Upper lobe of left lung (tissue), 6 donors: ENCODE measurements around the gene BLOC1S3. TPM values are rescaled to one million over a fixed set of nuclear protein-coding genes. Genes with fewer than 3 reads are reported as not detected.

Source experiments
- ATAC-seq, 2 donors: fragments of 200-7000 bp; cut with Tn5 transposase; one replicate each; pipeline ENCODE4 v1.9.1; 2022; ENCODE audit warnings: mild to moderate bottlenecking in 2 of 2, moderate library complexity in 2 of 2; ENCODE audit not compliant: low FRiP score in 2 of 2
- DNase-seq, 2 donors: peaks; one replicate each; pipeline ENCODE4 v3.0.0-alpha.2; 2019 to 2020
- H3K27ac ChIP-seq, 4 donors: fragments of 200-600 bp; sonication (generic); one replicate each; pipeline ENCODE4 v1.5.1; 2016 to 2019
- H3K27me3 ChIP-seq, 4 donors: fragments of 200-600 bp; sonication (generic); one replicate each; pipeline ENCODE4 v1.5.1; 2017 to 2019
- H3K36me3 ChIP-seq, 4 donors: fragments of 200-600 bp; sonication (generic); one replicate each; pipeline ENCODE4 v1.5.1; 2016 to 2019
- H3K4me1 ChIP-seq, 4 donors: fragments of 200-600 bp; sonication (generic); one replicate each; pipeline ENCODE4 v1.5.1; 2018 to 2019
- H3K4me3 ChIP-seq, 4 donors: fragments of 200-600 bp; sonication (generic); one replicate each; pipeline ENCODE4 v1.5.1; 2017 to 2019; ENCODE audit warnings: mild to moderate bottlenecking in 2 of 4, moderate library complexity in 1 of 4
- H3K9me3 ChIP-seq, 4 donors: fragments of 200-600 bp; sonication (generic); one replicate each; pipeline ENCODE4 v1.5.1; 2018 to 2019
- CTCF ChIP-seq, 6 experiments: fragments of 450-650 bp in 4 of 6; fragments of 200-600 bp in 2 of 6; sonication (generic) in 2 of 6; IDR thresholded peaks; one replicate each; pipeline ENCODE4 v1.5.1; 2016 to 2019; ENCODE audit warnings: antibody characterized with exemption in 6 of 6
- EP300 ChIP-seq, 4 donors: sonication (generic); formaldehyde crosslinking; IDR thresholded peaks; one replicate each; pipeline ENCODE4 v1.5.1; 2017; ENCODE audit warnings: antibody characterized with exemption in 4 of 4, control low read depth in 2 of 4
- POLR2A ChIP-seq, 4 donors: fragments of 450-650 bp; IDR thresholded peaks; one replicate each; pipeline ENCODE4 v1.5.1; 2016 to 2017; ENCODE audit warnings: antibody characterized with exemption in 4 of 4, mild to moderate bottlenecking in 2 of 4
- POLR2AphosphoS5 ChIP-seq, 2 donors: sonication (generic); formaldehyde crosslinking; IDR thresholded peaks; one replicate each; pipeline ENCODE4 v1.5.1; 2017; ENCODE audit warnings: antibody characterized with exemption in 2 of 2
- WGBS, 2 donors: methylation state at CpG; one replicate each; pipeline ENCODE4 v1.1.5; 2017 to 2018; 5-methylcytosine and 5-hydroxymethylcytosine counted together
- total RNA-seq, 6 donors: library from RNA; depleted of rRNA in 4 of 6; stranded (reverse); fragments of >200 nt in 4 of 6; gene quantifications; one replicate each; pipeline versions ENCODE4 v1.1.0 to v1.2.1, GENCODE V29; 2016 to 2021
- donor health status: DM: no; HTN: no; CAD: no; lungs with moderate emphysema.
- donor health status: DM: no; HTN: yes; CAD: no; lungs with severe emphysema.

The BLOC1S3 gene
- total RNA-seq, 6 donors from 2014 or later, result 4.7 to 34.6 (median 18.6) TPM

GRCh38 chr19:45179892-45180370, 1.3 kb downstream of the BLOC1S3 start:
- Histone ChIP-seq H3K27me3 (no peaks in the 10 kb centered on the region), H3K4me3 (peak overlapping the region; percentile 73 to 91 (median 82)), H3K27ac (peak overlapping the region; percentile 90 to 95 (median 92)), H3K9me3 (no peaks in the 10 kb centered on the region), H3K4me1 (peaks cover 28 to 40% (median 31%) of the 10 kb centered on the region in 4 donors), H3K36me3 (peaks cover 0 to 4% (median 2%) of the 10 kb centered on the region in 4 donors)
- 46 to 67% methylated on average over 7 to 9 of the region's 9 CpGs for WGBS, 2 donors
- TF ChIP-seq CTCF (IDR thresholded peaks at IDR 0.05), result no peak
- TF ChIP-seq POLR2AphosphoS5 (IDR thresholded peaks at IDR 0.05), result no peak
- TF ChIP-seq EP300 (IDR thresholded peaks at IDR 0.05), result no peak
- no peak for TF ChIP-seq POLR2A (IDR thresholded peaks at IDR 0.05)
- DNase-seq (no peak), ATAC-seq (no peak)

- peaks cover 28 to 40% (median 31%) of the 10 kb centered on the region in 4 donors for H3K4me1 ChIP-seq
- no peak for DNase-seq
- WGBS, 2 donors, result 86 to 90% methylated on average over 7 of the region's 7 CpGs
- no peaks in the 10 kb centered on the region for H3K9me3 ChIP-seq
- H3K27me3 ChIP-seq, result no peaks in the 10 kb centered on the region
- TF ChIP-seq CTCF (IDR thresholded peaks at IDR 0.05) (no peak), EP300 (IDR thresholded peaks at IDR 0.05) (no peak), POLR2A (IDR thresholded peaks at IDR 0.05) (no peak), POLR2AphosphoS5 (IDR thresholded peaks at IDR 0.05) (no peak)
- peaks cover 0 to 4% (median 2%) of the 10 kb centered on the region in 4 donors for H3K36me3 ChIP-seq
- ATAC-seq, result no peak
- no peak overlapping the region for H3K27ac ChIP-seq
- H3K4me3 ChIP-seq, result no peak overlapping the region
Observed at GRCh38 chr19:45180936-45181335, 2.4 kb downstream of the BLOC1S3 start.

- Histone ChIP-seq H3K4me1 (peaks cover 21 to 30% (median 22%) of the 10 kb centered on the region in 4 donors), H3K36me3 (peaks cover 0 to 4% (median 2%) of the 10 kb centered on the region in 4 donors), H3K27me3 (no peaks in the 10 kb centered on the region), H3K9me3 (no peaks in the 10 kb centered on the region), H3K27ac (no peak overlapping the region), H3K4me3 (no peak overlapping the region)
- no peak for ATAC-seq
- no peak for TF ChIP-seq POLR2A (IDR thresholded peaks at IDR 0.05)
- 71 to 75% methylated on average over 4 of the region's 4 CpGs for WGBS, 2 donors
- no peak for DNase-seq
Observed at GRCh38 chr19:45182758-45183157, 4.2 kb downstream of the BLOC1S3 start.

GRCh38 chr19:45184115-45184514, 5.5 kb downstream of the BLOC1S3 start:
- no peaks in the 10 kb centered on the region for H3K27me3 ChIP-seq
- no peak overlapping the region for H3K27ac ChIP-seq
- H3K9me3 ChIP-seq, result no peaks in the 10 kb centered on the region
- H3K36me3 ChIP-seq, result peaks cover 0 to 4% (median 2%) of the 10 kb centered on the region in 4 donors
- H3K4me1 ChIP-seq, result peaks cover 21 to 29% (median 22%) of the 10 kb centered on the region in 4 donors
- TF ChIP-seq EP300 (IDR thresholded peaks at IDR 0.05), result no peak
- no peak for TF ChIP-seq POLR2A (IDR thresholded peaks at IDR 0.05)
- TF ChIP-seq CTCF (IDR thresholded peaks at IDR 0.05), result no peak
- TF ChIP-seq POLR2AphosphoS5 (IDR thresholded peaks at IDR 0.05), result no peak
- ATAC-seq (no peak), DNase-seq (no peak)
- WGBS, 2 donors, result 92 to 93% methylated on average over 5 of the region's 5 CpGs
- H3K4me3 ChIP-seq, result no peak overlapping the region

- DNase-seq (no peak), ATAC-seq (no peak)
- H3K36me3 ChIP-seq, result no peaks in the 10 kb centered on the region
- H3K4me1 ChIP-seq, result peaks cover 0 to 5% (median 0%) of the 10 kb centered on the region in 4 donors
- no peak overlapping the region for H3K27ac ChIP-seq
- H3K27me3 ChIP-seq, result no peaks in the 10 kb centered on the region
- H3K4me3 ChIP-seq, result no peak overlapping the region
- no peaks in the 10 kb centered on the region for H3K9me3 ChIP-seq
- WGBS, 2 donors, result 90 to 93% methylated on average over 10 to 12 of the region's 12 CpGs
- no peak for TF ChIP-seq EP300 (IDR thresholded peaks at IDR 0.05)
- TF ChIP-seq CTCF (IDR thresholded peaks at IDR 0.05), result no peak
- TF ChIP-seq POLR2AphosphoS5 (IDR thresholded peaks at IDR 0.05), result no peak
- TF ChIP-seq POLR2A (IDR thresholded peaks at IDR 0.05), result no peak
Observed at GRCh38 chr19:45186509-45187334, 8.1 kb downstream of the BLOC1S3 start.
